Endothelial cell of umbilical vein (primary cell): Measurements from ENCODE around the gene CBLIF.

ENCODE experiments used
- CTCF ChIP-seq, 2 donors: IDR thresholded peaks; 1 replicate in 1 of 2; 2 replicates in 1 of 2; pipeline ENCODE4 v1.5.1; 2011; ENCODE audit warnings: low read length in 2 of 2, mild to moderate bottlenecking in 2 of 2, moderate library complexity in 2 of 2, control low read depth in 1 of 2, inconsistent platforms in 1 of 2, low read depth in 1 of 2; ENCODE audit not compliant: insufficient read depth in 1 of 2; ENCODE audit errors: extremely low read depth in 1 of 2
- EZH2 ChIP-seq: IDR thresholded peaks from 2 replicates; pipeline ENCODE4 v1.6.1; 2012; ENCODE audit warnings: borderline replicate concordance, low read depth, mild to moderate bottlenecking, moderate library complexity, low read length, inconsistent platforms; ENCODE audit not compliant: severe bottlenecking
- FOS ChIP-seq: IDR thresholded peaks from 2 replicates; pipeline ENCODE4 v1.6.1; 2011; ENCODE audit warnings: mild to moderate bottlenecking, low read length, moderate library complexity, borderline replicate concordance; ENCODE audit not compliant: insufficient read depth
- JUN ChIP-seq: IDR thresholded peaks from 2 replicates; pipeline ENCODE4 v1.6.1; 2011; ENCODE audit warnings: borderline replicate concordance, low read depth; ENCODE audit not compliant: insufficient read length, insufficient read depth
- MAX ChIP-seq: IDR thresholded peaks from 2 replicates; pipeline ENCODE4 v1.6.1; 2011; ENCODE audit not compliant: insufficient read depth, insufficient read length
- POLR2A ChIP-seq: IDR thresholded peaks from 2 replicates; pipeline ENCODE4 v1.6.1; 2012; ENCODE audit warnings: low read depth, mild to moderate bottlenecking, control low read depth, low read length
- POLR2AphosphoS5 ChIP-seq: IDR thresholded peaks from 2 replicates; pipeline ENCODE4 v1.6.1; 2012; ENCODE audit warnings: low read depth, mild to moderate bottlenecking, control low read depth, low read length, moderate library complexity; ENCODE audit not compliant: insufficient read depth

- TF ChIP-seq JUN (no peak), POLR2A (no peak), CTCF (IDR thresholded peaks at IDR 0.05; ENCODE audit: extremely low read depth in 1 of 2, insufficient read depth in 1 of 2, low read depth in 1 of 2, low read length in 2 of 2) (no peak), EZH2 (no peak), MAX (no peak), POLR2AphosphoS5 (no peak), FOS (no peak)
These were observed 44.1 kb downstream of the CBLIF start for GRCh38 chr11:59801160-59801706.
